Measurements from ENCODE around the gene ANKRD18B. TPM values are rescaled to one million over a fixed set of nuclear protein-coding genes. Genes with fewer than 3 reads are reported as not detected.
"Not testable (repeated sequence)": the region's sequence is repeated elsewhere in the genome, so short reads cannot be mapped to it uniquely, and the experiment has no call there.

ANKRD18B gene
- total RNA-seq, 1 donor from 2014 or later, result 0.65 TPM

DNA sequence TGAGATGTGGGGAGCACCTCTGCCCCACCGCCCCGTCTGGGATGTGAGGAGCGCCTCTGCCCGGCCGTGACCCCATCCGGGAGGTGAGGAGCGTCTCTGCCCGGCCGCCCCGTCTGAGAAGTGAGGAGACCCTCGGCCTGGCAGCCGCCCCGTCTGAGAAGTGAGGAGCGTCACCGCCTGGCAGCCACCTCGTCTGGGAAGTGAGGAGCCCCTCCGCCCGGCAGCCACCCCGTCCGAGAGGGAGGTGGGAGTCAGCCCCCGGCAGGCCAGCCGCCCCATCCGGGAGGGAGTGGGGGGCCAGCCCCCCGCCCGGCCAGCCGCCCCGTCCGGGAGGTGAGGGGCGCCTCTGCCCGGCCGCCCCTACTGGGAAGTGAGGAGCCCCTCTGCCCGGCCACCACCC is 76.9 kb downstream of the ANKRD18B start:
- intact Hi-C loops (cut with DNase I); ATAC-seq; H3K27me3 ChIP-seq (ENCODE audit: low read depth); H3K4me1 ChIP-seq; DNase-seq; H3K36me3 ChIP-seq; H3K4me3 ChIP-seq; H3K27ac ChIP-seq; H3K9me3 ChIP-seq: not testable (repeated sequence)

DNA sequence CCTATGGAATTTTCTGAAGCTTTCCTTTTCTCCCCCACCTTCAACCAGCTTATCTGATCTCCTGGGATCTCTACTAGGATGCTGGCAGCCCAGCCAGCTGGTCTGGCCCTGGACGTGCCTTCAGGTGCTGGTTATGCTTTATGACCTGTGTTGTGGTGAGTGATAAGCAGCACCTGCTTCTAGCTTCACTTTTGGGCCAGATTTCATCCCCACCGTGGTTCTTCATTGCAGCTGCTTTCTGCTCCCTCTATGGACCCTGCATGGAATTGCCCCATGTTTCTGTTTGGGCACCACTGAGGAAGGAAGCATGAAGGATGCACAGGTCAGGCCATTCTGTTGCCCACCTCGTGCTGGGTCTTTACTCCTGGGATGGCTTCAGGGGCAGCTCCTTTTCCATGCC is 80.2 kb downstream of the ANKRD18B start:
- H3K36me3 ChIP-seq; DNase-seq; H3K27me3 ChIP-seq (ENCODE audit: low read depth); H3K9me3 ChIP-seq; H3K4me1 ChIP-seq; intact Hi-C loops (cut with DNase I); ATAC-seq; H3K4me3 ChIP-seq; H3K27ac ChIP-seq: not testable (repeated sequence)

DNA sequence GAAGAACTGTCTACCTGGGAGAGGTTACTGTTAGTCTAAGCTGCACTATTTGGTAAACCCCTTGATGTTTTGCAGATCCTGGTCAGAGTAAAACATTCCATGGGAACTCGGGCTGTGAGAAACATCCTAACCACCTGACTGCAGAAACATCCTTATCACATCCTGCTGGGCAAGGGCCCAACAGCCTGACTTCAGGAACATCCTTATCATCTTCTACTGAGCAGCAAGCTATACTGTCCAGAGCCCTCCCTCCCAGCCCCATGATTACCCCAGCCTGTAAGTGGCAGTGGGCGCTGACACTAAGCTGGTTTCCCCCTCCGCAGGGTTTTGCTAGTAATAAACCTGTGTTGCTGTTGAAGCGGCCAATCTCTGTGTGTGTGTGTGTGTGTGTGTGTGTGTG is 80.9 kb downstream of the ANKRD18B start:
- H3K4me3 ChIP-seq; H3K9me3 ChIP-seq; DNase-seq; intact Hi-C loops (cut with DNase I); H3K27ac ChIP-seq; H3K27me3 ChIP-seq (ENCODE audit: low read depth); ATAC-seq; H3K36me3 ChIP-seq; H3K4me1 ChIP-seq: not testable (repeated sequence)

DNA sequence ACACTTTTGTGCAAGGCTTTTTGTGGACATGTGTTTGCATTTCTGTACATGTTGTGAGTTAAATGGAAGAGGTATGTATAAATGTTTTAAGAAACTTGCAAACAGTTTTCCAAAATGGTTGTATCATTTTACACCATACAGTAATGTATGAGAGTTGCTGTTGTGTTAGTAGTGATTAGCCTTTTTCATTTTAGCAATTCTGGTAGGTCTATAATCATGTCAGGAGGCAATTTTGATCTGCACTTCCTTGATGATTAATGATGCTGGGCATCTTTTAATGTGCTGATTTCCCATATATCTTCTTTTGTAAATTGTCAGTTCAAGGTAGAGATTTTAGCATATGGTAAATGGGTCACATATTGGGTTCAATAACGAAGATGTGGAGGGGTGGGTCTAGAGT is 87.3 kb downstream of the ANKRD18B start:
- ATAC-seq, result no peak
- H3K9me3 ChIP-seq, result no peaks in the 10 kb centered on the region
- intact Hi-C loops (cut with DNase I), result no loop called here
- no peaks in the 10 kb centered on the region for H3K36me3 ChIP-seq
- H3K27me3 ChIP-seq (ENCODE audit: low read depth), result no peaks in the 10 kb centered on the region
- no peak overlapping the region for H3K4me3 ChIP-seq
- DNase-seq, result no peak
- no peak overlapping the region for H3K27ac ChIP-seq
- no peaks in the 10 kb centered on the region for H3K4me1 ChIP-seq
- TF ChIP-seq, protein P1, sequence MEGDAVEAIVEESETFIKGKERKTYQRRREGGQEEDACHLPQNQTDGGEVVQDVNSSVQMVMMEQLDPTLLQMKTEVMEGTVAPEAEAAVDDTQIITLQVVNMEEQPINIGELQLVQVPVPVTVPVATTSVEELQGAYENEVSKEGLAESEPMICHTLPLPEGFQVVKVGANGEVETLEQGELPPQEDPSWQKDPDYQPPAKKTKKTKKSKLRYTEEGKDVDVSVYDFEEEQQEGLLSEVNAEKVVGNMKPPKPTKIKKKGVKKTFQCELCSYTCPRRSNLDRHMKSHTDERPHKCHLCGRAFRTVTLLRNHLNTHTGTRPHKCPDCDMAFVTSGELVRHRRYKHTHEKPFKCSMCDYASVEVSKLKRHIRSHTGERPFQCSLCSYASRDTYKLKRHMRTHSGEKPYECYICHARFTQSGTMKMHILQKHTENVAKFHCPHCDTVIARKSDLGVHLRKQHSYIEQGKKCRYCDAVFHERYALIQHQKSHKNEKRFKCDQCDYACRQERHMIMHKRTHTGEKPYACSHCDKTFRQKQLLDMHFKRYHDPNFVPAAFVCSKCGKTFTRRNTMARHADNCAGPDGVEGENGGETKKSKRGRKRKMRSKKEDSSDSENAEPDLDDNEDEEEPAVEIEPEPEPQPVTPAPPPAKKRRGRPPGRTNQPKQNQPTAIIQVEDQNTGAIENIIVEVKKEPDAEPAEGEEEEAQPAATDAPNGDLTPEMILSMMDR (IDR thresholded peaks at IDR 0.05), result no peak

DNA sequence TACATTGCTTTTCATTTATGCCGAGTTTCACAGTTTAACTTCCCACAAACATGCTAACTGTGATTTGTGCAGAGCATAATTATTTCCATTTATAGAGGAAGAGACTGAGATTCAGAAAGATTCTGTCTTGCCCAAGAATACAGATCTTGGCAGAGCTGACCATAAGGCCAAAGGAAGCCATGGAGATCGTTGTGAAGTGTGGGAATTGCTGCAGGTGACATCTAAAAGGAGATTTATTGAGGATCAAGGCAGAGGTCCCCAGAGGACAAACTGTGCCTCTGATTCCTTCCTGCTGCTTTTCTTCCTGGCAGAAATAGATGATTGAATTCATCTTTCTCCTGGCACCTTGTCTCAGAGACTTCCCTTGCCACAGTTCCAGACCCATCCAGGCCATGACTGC is 88.4 kb downstream of the ANKRD18B start:
- H3K4me1 ChIP-seq; H3K27me3 ChIP-seq (ENCODE audit: low read depth); intact Hi-C loops (cut with DNase I); H3K4me3 ChIP-seq; ATAC-seq; H3K36me3 ChIP-seq; DNase-seq; H3K9me3 ChIP-seq; H3K27ac ChIP-seq: not testable (repeated sequence)

DNA sequence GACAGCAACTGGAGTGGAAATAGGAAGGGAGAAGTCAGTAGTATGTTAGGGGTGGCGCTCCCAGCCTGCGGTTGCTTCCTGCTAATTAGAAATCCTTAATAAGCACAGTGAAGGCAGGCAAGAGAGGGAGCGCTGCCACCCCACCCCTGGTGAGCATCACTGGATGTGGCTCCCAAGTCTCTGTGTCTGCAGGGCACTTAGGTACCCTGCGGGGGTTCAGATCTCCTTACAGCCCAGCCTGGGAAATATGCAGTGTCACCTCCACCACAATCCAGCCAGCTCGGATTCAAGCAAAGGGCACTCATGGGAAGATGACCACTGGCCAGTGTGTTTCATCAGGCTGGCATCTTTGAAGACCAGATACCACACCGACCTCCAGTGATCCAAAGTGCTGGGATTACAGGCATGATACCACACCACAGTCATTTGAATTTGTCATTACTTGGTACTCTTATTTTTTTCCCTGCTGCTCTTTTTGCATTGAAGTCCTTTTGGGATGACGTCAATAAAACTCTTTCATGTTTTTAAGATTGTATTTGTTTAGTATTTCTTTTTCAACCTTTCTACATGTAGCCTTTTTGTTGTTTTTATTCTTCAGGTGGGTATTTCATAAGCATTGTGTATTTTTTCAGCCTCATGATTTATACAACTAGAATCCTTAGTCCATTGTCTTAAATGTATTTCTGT is 90.1 kb downstream of the ANKRD18B start:
- Histone ChIP-seq H3K9me3 (no peaks in the 10 kb centered on the region), H3K4me3 (no peak overlapping the region), H3K27ac (no peak overlapping the region), H3K27me3 (ENCODE audit: low read depth) (no peaks in the 10 kb centered on the region), H3K4me1 (no peaks in the 10 kb centered on the region), H3K36me3 (no peaks in the 10 kb centered on the region)
- ATAC-seq (no peak), DNase-seq (no peak)
- intact Hi-C loops (cut with DNase I), result no loop called here
- TF ChIP-seq, protein P1 (IDR thresholded peaks at IDR 0.05), result no peak

DNA sequence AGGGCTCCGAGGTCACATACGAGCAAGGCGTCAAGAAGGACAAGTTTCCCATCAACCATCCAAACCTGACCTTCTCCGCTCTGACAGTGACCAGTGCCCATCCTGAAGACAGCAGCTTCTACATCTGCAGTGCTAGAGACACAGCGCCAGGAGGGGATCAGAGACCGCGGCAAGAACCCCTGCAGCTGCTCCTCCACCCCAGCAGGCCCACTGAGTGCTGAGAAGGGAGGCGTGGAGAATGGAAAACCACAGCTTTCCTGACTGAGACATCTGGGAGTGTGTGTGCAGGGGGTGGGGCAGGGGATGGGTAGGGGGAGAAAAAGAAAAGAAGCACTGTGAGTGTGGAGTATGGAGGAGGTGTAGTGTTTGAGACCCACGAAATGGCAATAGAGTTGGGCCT is 94.3 kb downstream of the ANKRD18B start:
- H3K36me3 ChIP-seq; H3K9me3 ChIP-seq; H3K4me3 ChIP-seq; ATAC-seq; intact Hi-C loops (cut with DNase I); DNase-seq; H3K27ac ChIP-seq; H3K4me1 ChIP-seq: not testable (repeated sequence)
- peaks cover 14% of the 10 kb centered on the region for H3K27me3 ChIP-seq (ENCODE audit: low read depth)

DNA sequence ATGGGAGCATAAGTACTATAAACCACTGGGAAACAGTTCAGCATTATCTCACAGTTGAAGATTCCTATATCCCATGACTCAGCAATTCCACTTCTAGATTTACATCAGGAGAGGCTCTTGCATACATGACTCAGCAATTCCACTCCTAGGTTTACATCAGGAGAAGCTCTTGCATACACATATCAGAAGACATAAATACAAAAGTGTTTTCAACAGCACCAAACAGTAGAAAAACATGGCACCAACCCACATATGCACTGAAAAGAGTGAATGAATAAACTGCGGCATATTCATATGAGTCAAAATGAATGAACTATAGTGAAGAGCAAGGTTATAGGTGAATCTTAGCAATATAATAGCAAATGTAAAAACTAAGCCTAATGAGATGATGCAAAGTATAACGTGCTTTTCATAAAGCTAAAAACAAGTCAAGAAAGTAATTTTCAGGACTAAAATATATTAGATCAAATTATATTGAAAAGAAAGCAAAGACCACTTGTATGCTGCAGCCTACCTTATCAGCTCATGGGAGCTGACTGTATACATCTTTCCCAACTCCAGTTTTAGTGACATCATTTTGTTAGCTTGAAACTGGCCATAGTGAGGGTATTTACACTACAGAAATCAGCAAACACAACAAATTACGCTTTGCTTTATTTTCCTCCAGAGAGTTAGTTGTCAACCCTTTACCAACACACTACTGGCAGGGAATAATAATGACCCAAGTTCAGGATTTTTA is 95.8 kb downstream of the ANKRD18B start:
- Histone ChIP-seq H3K27me3 (ENCODE audit: low read depth) (peaks cover 27% of the 10 kb centered on the region), H3K9me3 (no peaks in the 10 kb centered on the region), H3K4me3 (no peak overlapping the region), H3K36me3 (no peaks in the 10 kb centered on the region), H3K27ac (no peak overlapping the region), H3K4me1 (peaks cover 3% of the 10 kb centered on the region)
- intact Hi-C loops (cut with DNase I), result no loop called here
- ATAC-seq (no peak), DNase-seq (no peak)
- TF ChIP-seq, protein P1 (IDR thresholded peaks at IDR 0.05), result no peak
